ENCODE results near the gene SBK2. TPM values are rescaled to one million over a fixed set of nuclear protein-coding genes. Genes with fewer than 3 reads are reported as not detected.

The SBK2 gene
- total RNA-seq, 4 donors from 2014 or later = not detected

- Histone ChIP-seq H3K27ac (no peak overlapping the region), H3K9me3 (no peaks in the 10 kb centered on the region), H3K4me3 (no peak overlapping the region), H3K27me3 (peaks cover 0 to 38% (median 0%) of the 10 kb centered on the region in 4 donors), H3K36me3 (no peaks in the 10 kb centered on the region), H3K4me1 (peaks cover 0 to 18% (median 11%) of the 10 kb centered on the region in 3 donors)
- TF ChIP-seq POLR2A (IDR thresholded peaks at IDR 0.05) = no peak
- TF ChIP-seq CTCF (IDR thresholded peaks at IDR 0.05) = no peak
- no peak for DNase-seq
- WGBS, 2 donors = 85 to 88% methylated on average over 7 of the region's 7 CpGs
- intact Hi-C loops (cut with DNase I) = no loop called here
Measured at GRCh38 chr19:55542292-55542855, 5.4 kb upstream of the SBK2 start.

- H3K4me3 ChIP-seq = no peak overlapping the region
- TF ChIP-seq POLR2A (IDR thresholded peaks at IDR 0.05) (no peak), CTCF (IDR thresholded peaks at IDR 0.05) (no peak)
- H3K36me3 ChIP-seq = no peaks in the 10 kb centered on the region
- peaks cover 0 to 30% (median 0%) of the 10 kb centered on the region in 4 donors for H3K27me3 ChIP-seq
- no peak overlapping the region for H3K27ac ChIP-seq
- 69 to 74% methylated on average over 14 to 16 of the region's 19 CpGs for WGBS, 2 donors
- intact Hi-C loops (cut with DNase I) = no loop called here
- no peak for DNase-seq
- H3K9me3 ChIP-seq = no peaks in the 10 kb centered on the region
- peaks cover 0 to 5% (median 0%) of the 10 kb centered on the region in 3 donors for H3K4me1 ChIP-seq
Measured at GRCh38 chr19:55541091-55541490, 4.2 kb upstream of the SBK2 start.

- no peak overlapping the region for H3K27ac ChIP-seq
- no peak overlapping the region for H3K4me3 ChIP-seq
- DNase-seq = no peak
- 42 to 54% methylated on average over 9 to 10 of the region's 10 CpGs for WGBS, 2 donors
- intact Hi-C loops (cut with DNase I) = no loop called here
- H3K9me3 ChIP-seq = no peaks in the 10 kb centered on the region
- no peaks in the 10 kb centered on the region for H3K36me3 ChIP-seq
- peaks cover 0 to under 1% (median 0%) of the 10 kb centered on the region in 3 donors for H3K4me1 ChIP-seq
- TF ChIP-seq CTCF (IDR thresholded peaks at IDR 0.05) (no peak), POLR2A (IDR thresholded peaks at IDR 0.05) (no peak)
- peaks cover 0 to 27% (median 0%) of the 10 kb centered on the region in 4 donors for H3K27me3 ChIP-seq
Measured at GRCh38 chr19:55540619-55541018, 3.7 kb upstream of the SBK2 start.

- intact Hi-C loops (cut with DNase I) = no loop called here
- no peak for DNase-seq
Measured at GRCh38 chr19:55539090-55539984, 2.4 kb upstream of the SBK2 start.

More at GRCh38 chr19:55539090-55539984, 2.4 kb upstream of the SBK2 start:
- Histone ChIP-seq H3K27ac (no peak overlapping the region), H3K4me1 (no peaks in the 10 kb centered on the region), H3K4me3 (no peak overlapping the region), H3K36me3 (no peaks in the 10 kb centered on the region), H3K9me3 (no peaks in the 10 kb centered on the region), H3K27me3 (peaks cover 0 to 16% (median 0%) of the 10 kb centered on the region in 4 donors)
- TF ChIP-seq POLR2A (IDR thresholded peaks at IDR 0.05) = no peak
- TF ChIP-seq CTCF (IDR thresholded peaks at IDR 0.05) = no peak
- 72 to 77% methylated on average over 16 to 21 of the region's 33 CpGs for WGBS, 2 donors

Measured in esophagus squamous epithelium (tissue), 5 donors.